CD4-positive, alpha-beta T cell treated with Interleukin-2 at 100 ng/mL for 4 hours (primary cell): Measurements from ENCODE around the gene UGT1A9.

Experiments used
- DNase-seq: peaks from one replicate; pipeline ENCODE4 v3.0.0-alpha.2; 2020; ENCODE audit warnings: low spot score

The UGT1A9 gene

GRCh38 chr2:233758849-233759248, 87.2 kb downstream of the UGT1A9 start:
- DNase-seq, result no peak

DNA sequence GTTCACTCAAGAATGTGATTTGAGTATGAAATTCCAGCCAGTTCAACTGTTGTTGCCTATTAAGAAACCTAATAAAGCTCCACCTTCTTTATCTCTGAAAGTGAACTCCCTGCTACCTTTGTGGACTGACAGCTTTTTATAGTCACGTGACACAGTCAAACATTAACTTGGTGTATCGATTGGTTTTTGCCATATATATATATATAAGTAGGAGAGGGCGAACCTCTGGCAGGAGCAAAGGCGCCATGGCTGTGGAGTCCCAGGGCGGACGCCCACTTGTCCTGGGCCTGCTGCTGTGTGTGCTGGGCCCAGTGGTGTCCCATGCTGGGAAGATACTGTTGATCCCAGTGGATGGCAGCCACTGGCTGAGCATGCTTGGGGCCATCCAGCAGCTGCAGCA, 88.3 kb downstream of the UGT1A9 start, which contains the start of gene UGT1A1:
Gene UGT1A1 (plus strand): TSS at position 228 of the 400 bp plus-strand sequence. CDS start 18 bp downstream, at position 246.
- no peak for DNase-seq

DNA sequence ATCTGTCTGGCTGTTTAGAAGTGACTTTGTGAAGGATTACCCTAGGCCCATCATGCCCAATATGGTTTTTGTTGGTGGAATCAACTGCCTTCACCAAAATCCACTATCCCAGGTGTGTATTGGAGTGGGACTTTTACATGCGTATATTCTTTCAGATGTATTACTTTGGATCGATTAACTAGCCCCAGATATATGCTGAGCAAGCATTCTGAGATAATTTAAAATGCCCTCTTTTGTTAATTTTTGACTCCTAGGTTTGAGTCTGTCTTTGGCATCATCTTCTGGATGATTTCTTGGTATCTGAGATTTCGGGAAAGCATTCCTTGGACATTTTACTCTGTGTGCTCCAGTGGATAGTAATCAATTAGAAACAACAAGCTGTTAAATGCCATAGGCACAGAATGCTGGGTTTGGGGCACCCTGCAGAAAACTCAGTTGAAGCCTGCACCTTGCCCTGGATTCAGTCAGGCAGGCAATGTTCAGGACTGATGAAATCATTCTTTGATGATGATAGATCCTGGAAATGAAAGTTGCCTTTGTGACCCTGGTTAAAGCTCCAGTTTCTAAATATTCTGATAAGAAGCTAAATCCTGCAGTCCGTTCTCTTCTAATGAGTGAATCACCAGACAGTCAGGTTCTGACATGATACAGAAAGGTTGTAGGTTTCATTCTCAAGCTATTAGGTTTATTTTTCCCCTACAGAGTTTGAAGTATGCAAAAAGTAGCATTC, 89.5 kb downstream of the UGT1A9 start:
- DNase-seq, result no peak

GRCh38 chr2:233764264-233764663, 92.6 kb downstream of the UGT1A9 start:
- DNase-seq, result no peak

- no peak for DNase-seq
Measured at GRCh38 chr2:233764761-233765160, 93.1 kb downstream of the UGT1A9 start.

GRCh38 chr2:233766416-233766815, 94.7 kb downstream of the UGT1A9 start:
- DNase-seq, result no peak

DNA sequence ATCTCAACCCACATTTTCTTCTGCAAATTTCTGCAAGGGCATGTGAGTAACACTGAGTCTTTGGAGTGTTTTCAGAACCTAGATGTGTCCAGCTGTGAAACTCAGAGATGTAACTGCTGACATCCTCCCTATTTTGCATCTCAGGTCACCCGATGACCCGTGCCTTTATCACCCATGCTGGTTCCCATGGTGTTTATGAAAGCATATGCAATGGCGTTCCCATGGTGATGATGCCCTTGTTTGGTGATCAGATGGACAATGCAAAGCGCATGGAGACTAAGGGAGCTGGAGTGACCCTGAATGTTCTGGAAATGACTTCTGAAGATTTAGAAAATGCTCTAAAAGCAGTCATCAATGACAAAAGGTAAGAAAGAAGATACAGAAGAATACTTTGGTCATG, 96.4 kb downstream of the UGT1A9 start:
- no peak for DNase-seq

DNA sequence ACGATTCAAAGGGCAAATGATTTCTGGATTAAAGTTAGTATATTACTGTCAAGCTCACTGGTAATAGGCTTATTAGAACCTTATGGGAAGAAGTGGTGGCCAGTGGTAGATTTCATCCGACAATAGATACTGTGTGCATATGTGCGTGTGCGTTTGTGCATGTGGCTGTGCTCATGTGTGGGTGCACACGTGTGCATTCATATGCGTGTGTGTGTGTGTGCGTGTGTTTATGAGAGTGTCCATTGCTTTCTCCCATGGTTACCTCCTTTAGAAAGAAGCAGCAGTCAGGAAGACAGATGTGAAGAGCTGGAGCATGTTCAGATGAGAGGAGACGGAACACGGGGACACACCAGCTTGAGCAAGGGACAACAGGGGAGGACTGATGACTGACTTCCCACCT, 97.6 kb downstream of the UGT1A9 start:
- no peak for DNase-seq

DNA sequence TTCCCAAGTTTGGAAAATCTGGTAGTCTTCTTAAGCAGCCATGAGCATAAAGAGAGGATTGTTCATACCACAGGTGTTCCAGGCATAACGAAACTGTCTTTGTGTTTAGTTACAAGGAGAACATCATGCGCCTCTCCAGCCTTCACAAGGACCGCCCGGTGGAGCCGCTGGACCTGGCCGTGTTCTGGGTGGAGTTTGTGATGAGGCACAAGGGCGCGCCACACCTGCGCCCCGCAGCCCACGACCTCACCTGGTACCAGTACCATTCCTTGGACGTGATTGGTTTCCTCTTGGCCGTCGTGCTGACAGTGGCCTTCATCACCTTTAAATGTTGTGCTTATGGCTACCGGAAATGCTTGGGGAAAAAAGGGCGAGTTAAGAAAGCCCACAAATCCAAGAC, 100.5 kb downstream of the UGT1A9 start:
- no peak for DNase-seq

DNA sequence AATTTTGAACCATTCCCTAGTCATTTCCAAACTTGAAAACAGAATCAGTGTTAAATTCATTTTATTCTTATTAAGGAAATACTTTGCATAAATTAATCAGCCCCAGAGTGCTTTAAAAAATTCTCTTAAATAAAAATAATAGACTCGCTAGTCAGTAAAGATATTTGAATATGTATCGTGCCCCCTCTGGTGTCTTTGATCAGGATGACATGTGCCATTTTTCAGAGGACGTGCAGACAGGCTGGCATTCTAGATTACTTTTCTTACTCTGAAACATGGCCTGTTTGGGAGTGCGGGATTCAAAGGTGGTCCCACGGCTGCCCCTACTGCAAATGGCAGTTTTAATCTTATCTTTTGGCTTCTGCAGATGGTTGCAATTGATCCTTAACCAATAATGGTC, 100.9 kb downstream of the UGT1A9 start:
- DNase-seq, result no peak

GRCh38 chr2:233773854-233774253, 102.2 kb downstream of the UGT1A9 start:
- DNase-seq, result no peak

DNA sequence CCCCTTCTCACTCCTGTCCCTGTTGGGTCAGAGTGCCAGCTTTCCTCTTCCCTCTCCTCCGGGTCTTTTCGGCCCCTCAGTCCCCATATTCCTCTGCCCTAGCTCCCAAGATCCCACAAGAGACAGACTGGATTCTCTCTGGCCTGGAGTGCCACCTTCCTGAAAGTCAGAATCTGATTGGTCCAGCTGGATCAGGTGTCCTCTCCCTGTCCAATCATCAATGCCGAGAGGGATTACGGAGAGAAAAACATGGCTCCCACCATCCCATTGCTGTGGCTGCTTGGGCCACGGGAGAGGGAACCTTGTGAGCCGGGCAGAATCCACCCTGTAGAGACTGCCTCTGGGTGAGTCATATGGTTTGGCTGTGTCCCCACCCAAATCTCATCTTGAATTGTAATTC, 103.7 kb downstream of the UGT1A9 start:
- DNase-seq, result no peak

DNA sequence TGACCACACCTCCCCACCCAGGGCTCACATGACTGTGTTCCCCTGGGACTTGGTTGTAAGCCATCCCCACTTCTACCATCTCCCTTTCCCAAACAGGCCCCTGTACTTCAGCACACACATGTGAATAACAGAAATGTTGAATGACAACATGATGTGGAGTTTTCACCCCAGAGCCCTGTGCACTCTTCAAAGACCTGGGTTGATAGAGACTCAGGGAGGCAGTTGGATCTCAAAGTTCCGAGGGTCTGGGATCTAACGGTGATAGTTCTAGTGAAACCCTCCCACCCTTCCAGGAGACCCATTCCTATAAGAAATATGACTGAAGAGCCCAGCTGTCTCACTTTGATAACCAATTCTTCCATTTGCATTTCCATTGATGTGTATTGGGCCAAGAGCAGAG, 106.3 kb downstream of the UGT1A9 start, which contains the start of gene MROH2A:
Gene MROH2A (plus strand): TSS at position 301 of the 400 bp plus-strand sequence. CDS start 1,029 bp downstream, outside the sequence.
- DNase-seq, result no peak

- DNase-seq, result no peak
Measured at GRCh38 chr2:233779722-233780121, 108.0 kb downstream of the UGT1A9 start.

- DNase-seq, result no peak
Measured at GRCh38 chr2:233780771-233781170, 109.1 kb downstream of the UGT1A9 start.

DNA sequence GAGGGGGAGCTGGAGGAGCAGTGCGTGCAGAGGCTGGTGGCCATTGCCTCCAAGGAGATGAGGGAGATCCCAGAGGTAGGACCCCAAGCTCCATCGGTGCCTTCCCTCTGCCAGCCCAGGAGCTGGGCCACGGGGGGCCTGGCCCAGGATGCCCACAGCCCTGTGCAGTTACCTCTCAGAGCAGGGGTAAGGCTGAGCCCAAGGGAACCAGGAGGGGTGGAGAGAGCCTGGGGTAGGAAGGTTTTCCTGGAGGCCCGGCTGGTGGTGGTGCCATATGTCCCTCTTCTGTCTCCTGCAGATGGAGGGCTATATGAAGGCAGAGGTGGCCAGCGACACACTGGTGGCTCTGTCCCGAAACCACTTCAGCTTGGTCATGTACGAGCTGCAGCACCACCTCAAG, 117.9 kb downstream of the UGT1A9 start:
- DNase-seq, result no peak

- DNase-seq, result no peak
Measured at GRCh38 chr2:233791151-233791882, 119.6 kb downstream of the UGT1A9 start.

DNA sequence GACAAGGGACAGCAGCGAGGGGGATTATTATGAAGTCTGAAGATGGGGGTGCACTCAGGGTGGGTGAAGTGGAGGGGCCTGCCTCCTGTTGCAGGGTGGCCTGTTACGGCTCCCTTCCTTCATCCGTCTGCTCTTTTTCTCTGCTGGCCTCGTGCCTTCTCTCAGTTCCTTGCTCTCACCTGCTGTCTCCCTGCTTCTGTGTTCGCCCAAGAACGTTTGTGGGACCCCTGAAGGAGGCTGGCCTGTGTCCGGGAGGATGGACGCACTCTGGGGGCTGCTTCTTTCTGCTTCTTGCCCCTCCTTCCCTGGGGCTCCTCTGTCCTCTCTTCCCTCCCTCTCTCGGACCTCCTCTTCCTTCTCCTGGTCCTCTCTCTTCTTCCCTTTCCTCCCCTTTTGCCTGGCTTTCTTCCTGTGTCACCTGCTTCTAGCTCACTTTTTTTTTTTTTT, 120.2 kb downstream of the UGT1A9 start:
- no peak for DNase-seq

DNA sequence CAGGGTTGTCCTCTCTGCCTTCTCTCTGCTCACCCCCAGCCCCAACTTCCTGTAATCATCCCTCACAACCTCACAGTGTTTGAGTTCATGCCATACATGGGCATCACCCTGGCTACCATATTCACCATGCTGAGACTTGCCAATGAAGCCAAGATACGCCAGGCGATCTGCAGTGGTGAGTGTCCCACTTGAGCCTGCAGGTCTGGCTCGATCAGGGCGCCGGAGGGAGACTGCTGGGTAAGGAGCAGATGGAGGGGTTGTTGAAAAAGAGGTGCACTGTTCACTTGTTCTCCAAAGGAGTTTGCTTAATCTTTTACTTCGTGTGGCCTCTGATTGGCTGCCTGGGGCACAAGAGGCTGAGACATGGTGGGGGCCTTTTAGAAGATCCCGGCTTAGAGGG, 121.0 kb downstream of the UGT1A9 start:
- DNase-seq, result no peak

DNA sequence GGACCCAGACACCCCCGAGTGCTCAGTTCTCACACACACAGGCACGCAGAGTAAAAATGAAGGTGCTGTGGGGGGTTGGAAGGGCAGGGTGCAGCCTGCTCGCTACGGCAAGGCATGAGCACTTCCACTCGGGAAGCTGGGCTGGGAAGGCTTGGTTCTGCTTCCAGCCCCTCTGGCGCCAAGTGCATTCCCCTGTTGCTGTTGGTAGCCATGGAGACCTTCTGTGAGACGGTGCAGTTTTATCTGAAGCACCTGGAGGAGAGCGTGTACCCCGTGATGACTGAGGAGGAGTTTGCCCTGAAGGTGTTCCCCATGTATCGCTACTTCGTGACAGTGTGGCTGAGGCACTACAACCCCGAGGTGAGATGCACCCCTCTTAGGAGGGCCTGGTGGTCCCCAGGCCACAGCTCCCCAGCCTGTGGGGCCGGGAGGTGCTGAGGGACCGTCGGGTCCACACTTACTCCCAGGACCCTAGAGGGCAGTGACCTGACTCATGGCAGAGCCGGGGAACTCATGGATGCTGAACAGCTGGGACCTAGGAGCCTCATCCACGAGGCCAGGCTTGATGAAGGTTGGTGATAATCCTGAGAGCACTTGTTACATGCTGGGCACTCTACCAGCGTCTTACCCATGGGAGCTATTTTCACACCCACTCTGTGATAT, 121.9 kb downstream of the UGT1A9 start:
- DNase-seq, result no peak

DNA sequence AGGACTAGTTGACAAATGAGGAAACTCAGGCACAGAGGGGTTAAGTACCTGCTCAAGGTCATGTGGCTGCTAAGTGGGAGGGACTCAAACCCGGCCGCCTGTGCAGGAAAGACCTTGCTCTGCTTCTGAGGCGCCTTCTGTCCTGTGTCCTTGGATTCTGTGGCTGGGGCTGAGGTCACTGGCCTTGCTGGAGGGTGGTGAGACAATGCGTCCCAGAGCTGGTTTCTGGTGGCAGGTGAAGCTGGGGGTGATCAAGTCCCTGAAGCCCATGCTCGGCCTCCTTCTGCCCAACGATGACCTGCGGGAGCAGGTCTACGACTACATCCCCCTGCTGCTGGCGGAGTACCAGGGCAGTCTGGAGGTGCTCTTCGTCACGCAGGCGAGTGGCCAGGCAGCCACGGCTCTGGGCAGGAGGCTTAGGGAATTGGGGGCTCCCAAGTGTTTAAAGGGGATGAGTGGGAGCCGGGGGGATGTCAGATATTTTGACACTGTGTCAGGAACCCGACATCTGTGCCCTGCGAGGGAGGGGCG, 122.5 kb downstream of the UGT1A9 start:
- DNase-seq, result no peak

GRCh38 chr2:233795735-233796171, 124.1 kb downstream of the UGT1A9 start:
- no peak for DNase-seq
